ENCODE measurements around the gene FCGR1A. TPM values are rescaled to one million over a fixed set of nuclear protein-coding genes. Genes with fewer than 3 reads are reported as not detected.
"Not testable (repeated sequence)": the region's sequence is repeated elsewhere in the genome, so short reads cannot be mapped to it uniquely, and the experiment has no call there.

Gene FCGR1A
- total and polyA plus RNA-seq, 9 of the 15 experiments (the other 6 are each of a cell fraction or from before 2014, with no cell fraction given), result 0.10 to 0.29 (median 0.17) TPM; not detected in 3

DNA sequence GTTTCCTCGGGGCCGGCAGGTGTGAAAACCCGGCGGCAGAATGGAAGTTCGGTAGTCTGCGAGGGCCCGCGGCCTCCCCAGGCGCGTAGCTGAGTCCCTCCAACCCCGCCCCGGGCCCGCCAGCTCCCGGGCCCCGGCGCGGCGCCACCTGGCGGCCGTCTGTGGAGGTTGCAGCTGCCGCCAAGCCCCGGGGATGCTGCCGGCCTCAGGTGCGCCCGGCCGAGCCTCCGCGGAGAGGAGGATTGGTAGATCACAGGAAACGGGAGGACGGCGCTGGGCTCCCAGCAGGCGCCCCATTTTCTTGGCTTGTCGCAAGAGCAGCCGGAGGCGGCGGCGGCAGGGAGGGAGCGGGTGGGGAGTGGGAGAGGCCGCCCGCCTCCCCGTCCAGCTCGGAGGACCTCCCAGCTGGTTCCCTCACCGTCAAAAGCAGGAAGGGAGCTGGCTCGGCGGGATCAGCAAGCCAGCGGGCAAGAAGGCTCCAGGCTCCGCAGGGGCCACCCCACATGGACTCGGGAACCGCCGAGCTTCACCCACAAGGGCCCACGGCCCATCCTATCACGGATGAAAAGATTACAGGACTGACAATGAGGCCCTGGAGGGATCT lies 10.5 kb downstream of the FCGR1A start:
- H3K79me2 ChIP-seq (ENCODE audit: control insufficient read depth, insufficient read depth, low read length); H3K36me3 ChIP-seq (ENCODE audit: control insufficient read depth, insufficient read depth, low read length); in situ Hi-C loops (cut with MboI); BruUV-seq (replicated peaks); CTCF ChIA-PET (ENCODE audit: low intra/inter-chr PET ratio); H3K27ac ChIP-seq (ENCODE audit: extremely low read depth, low read depth, low read length); H3K9me3 ChIP-seq (replicated peaks; ENCODE audit: control insufficient read depth, insufficient read depth, low read depth, low read length); H3K9me1 ChIP-seq (ENCODE audit: control insufficient read depth, insufficient read depth, low read length); H4K20me1 ChIP-seq (replicated peaks; ENCODE audit: control insufficient read depth, insufficient read depth, low read length); POLR2A ChIA-PET; H3K4me1 ChIP-seq (replicated peaks in 1 of 2; ENCODE audit: control insufficient read depth in 2 of 2, insufficient read depth in 2 of 2, low read length in 2 of 2); intact Hi-C loops (cut with micrococcal nuclease); FAIRE-seq; H3K27me3 ChIP-seq (ENCODE audit: control insufficient read depth in 2 of 2, insufficient read depth in 2 of 2, low read length in 2 of 2): not testable (repeated sequence)
- H3K4me2 ChIP-seq (ENCODE audit: insufficient read depth, low read length), result peak overlapping the region; percentile 62; the same call in 1 of the 2 replicates
- H2AFZ ChIP-seq (ENCODE audit: low read depth, low read length), result peak overlapping the region; percentile 84
- DNase-seq (ENCODE audit: extremely low read depth in 1 of 4, low spot score in 3 of 4), result peak; percentile 64 to 76 (median 70)
- H3K4me3 ChIP-seq, result peak overlapping the region; percentile 40
- WGBS (ENCODE audit: insufficient coverage, low coverage, missing lambda C conversion rate), result 2% methylated on average over 14 of the region's 52 CpGs
- peak overlapping the region; percentile 19 to 51; a peak in 3 of 4 replicates for H3K9ac ChIP-seq (ENCODE audit: insufficient read depth in 1 of 2, low read depth in 2 of 2, low read length in 2 of 2)
- ATAC-seq, result peak; percentile 90
- peak; percentile 20; the same call in 1 of the 2 replicates for TF ChIP-seq ATF7 (IDR thresholded peaks at IDR 0.05)
- peak; percentile 73 for TF ChIP-seq SMAD4 (CRISPR knock-in tag; conservative IDR thresholded peaks at IDR 0.05)
- TF ChIP-seq MAZ (CRISPR knock-in tag; conservative IDR thresholded peaks at IDR 0.05 in 1 of 2, IDR thresholded peaks at IDR 0.05 in 1 of 2), result peak; percentile 55 to 68; a peak in 3 of 4 replicates
- peak; percentile 67 for TF ChIP-seq ZFX (CRISPR knock-in tag; IDR thresholded peaks at IDR 0.05)
- peak; percentile 55 for TF ChIP-seq POLR2G (IDR thresholded peaks at IDR 0.05; ENCODE audit: low read depth, low read length)
- TF ChIP-seq, protein P1, sequence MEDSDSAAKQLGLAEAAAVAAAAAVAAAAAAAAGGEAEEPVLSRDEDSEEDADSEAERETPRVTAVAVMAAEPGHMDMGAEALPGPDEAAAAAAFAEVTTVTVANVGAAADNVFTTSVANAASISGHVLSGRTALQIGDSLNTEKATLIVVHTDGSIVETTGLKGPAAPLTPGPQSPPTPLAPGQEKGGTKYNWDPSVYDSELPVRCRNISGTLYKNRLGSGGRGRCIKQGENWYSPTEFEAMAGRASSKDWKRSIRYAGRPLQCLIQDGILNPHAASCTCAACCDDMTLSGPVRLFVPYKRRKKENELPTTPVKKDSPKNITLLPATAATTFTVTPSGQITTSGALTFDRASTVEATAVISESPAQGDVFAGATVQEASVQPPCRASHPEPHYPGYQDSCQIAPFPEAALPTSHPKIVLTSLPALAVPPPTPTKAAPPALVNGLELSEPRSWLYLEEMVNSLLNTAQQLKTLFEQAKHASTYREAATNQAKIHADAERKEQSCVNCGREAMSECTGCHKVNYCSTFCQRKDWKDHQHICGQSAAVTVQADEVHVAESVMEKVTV (CRISPR knock-in tag; IDR thresholded peaks at IDR 0.05), result 0 out of 2 replicates have a peak, but pooled peaks have one; percentile 11
- TF ChIP-seq CTBP1 (IDR thresholded peaks at IDR 0.05; ENCODE audit: borderline replicate concordance), result peak; percentile 90
- 0 out of 4 replicates have a peak, but pooled peaks of 1 of the 2 experiments have one; percentile 14 for TF ChIP-seq NONO (IDR thresholded peaks at IDR 0.05; ENCODE audit: low read depth in 2 of 2, low read length in 1 of 2)
- TF ChIP-seq, protein P2, sequence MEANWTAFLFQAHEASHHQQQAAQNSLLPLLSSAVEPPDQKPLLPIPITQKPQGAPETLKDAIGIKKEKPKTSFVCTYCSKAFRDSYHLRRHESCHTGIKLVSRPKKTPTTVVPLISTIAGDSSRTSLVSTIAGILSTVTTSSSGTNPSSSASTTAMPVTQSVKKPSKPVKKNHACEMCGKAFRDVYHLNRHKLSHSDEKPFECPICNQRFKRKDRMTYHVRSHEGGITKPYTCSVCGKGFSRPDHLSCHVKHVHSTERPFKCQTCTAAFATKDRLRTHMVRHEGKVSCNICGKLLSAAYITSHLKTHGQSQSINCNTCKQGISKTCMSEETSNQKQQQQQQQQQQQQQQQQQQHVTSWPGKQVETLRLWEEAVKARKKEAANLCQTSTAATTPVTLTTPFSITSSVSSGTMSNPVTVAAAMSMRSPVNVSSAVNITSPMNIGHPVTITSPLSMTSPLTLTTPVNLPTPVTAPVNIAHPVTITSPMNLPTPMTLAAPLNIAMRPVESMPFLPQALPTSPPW (CRISPR knock-in tag; IDR thresholded peaks at IDR 0.05), result peak; percentile 34
- TF ChIP-seq, protein P3, sequence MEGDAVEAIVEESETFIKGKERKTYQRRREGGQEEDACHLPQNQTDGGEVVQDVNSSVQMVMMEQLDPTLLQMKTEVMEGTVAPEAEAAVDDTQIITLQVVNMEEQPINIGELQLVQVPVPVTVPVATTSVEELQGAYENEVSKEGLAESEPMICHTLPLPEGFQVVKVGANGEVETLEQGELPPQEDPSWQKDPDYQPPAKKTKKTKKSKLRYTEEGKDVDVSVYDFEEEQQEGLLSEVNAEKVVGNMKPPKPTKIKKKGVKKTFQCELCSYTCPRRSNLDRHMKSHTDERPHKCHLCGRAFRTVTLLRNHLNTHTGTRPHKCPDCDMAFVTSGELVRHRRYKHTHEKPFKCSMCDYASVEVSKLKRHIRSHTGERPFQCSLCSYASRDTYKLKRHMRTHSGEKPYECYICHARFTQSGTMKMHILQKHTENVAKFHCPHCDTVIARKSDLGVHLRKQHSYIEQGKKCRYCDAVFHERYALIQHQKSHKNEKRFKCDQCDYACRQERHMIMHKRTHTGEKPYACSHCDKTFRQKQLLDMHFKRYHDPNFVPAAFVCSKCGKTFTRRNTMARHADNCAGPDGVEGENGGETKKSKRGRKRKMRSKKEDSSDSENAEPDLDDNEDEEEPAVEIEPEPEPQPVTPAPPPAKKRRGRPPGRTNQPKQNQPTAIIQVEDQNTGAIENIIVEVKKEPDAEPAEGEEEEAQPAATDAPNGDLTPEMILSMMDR (IDR thresholded peaks at IDR 0.05 in 2 of 3, conservative IDR thresholded peaks at IDR 0.05 in 1 of 3; ENCODE audit: insufficient read depth in 2 of 3, low read depth in 1 of 3, low read length in 3 of 3), result peak; percentile 41 to 70 (median 54); a peak in 5 of 6 replicates
- TF ChIP-seq, protein P4, sequence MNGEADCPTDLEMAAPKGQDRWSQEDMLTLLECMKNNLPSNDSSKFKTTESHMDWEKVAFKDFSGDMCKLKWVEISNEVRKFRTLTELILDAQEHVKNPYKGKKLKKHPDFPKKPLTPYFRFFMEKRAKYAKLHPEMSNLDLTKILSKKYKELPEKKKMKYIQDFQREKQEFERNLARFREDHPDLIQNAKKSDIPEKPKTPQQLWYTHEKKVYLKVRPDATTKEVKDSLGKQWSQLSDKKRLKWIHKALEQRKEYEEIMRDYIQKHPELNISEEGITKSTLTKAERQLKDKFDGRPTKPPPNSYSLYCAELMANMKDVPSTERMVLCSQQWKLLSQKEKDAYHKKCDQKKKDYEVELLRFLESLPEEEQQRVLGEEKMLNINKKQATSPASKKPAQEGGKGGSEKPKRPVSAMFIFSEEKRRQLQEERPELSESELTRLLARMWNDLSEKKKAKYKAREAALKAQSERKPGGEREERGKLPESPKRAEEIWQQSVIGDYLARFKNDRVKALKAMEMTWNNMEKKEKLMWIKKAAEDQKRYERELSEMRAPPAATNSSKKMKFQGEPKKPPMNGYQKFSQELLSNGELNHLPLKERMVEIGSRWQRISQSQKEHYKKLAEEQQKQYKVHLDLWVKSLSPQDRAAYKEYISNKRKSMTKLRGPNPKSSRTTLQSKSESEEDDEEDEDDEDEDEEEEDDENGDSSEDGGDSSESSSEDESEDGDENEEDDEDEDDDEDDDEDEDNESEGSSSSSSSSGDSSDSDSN (IDR thresholded peaks at IDR 0.05; ENCODE audit: borderline replicate concordance in 1 of 2, low read depth in 2 of 2, low read length in 2 of 2), result peak; percentile 32 to 55; a peak in 1 of 4 replicates
- peak; percentile 59; the same call in 1 of the 2 replicates for TF ChIP-seq ZEB2 (IDR thresholded peaks at IDR 0.05)
- peak; percentile 75 for TF ChIP-seq RB1 (IDR thresholded peaks at IDR 0.05; ENCODE audit: low read depth)

All from K562 (cell line).